ACC112 (cell line): ENCODE data around the gene IL17A.
A peak's percentile ranks its signal among the peaks of the same experiment; 100 is the strongest.

Experiments
- H2AFZ ChIP-seq: fragments of 200-600 bp; sonication (generic); one replicate; pipeline ENCODE4 v1.6.0; 2017; ENCODE audit warnings: antibody characterized with exemption, low read length; ENCODE audit not compliant: unreplicated experiment
- H3K27ac ChIP-seq: fragments of 200-600 bp; sonication (generic); 2 replicates; pipeline ENCODE4 v1.5.1; 2014; ENCODE audit warnings: low read depth, mild to moderate bottlenecking, antibody characterized with exemption, low read length, moderate library complexity
- H3K27me3 ChIP-seq: fragments of 200-600 bp; sonication (generic); 2 replicates; pipeline ENCODE4 v1.6.1; 2014; ENCODE audit warnings: mild to moderate bottlenecking, antibody characterized with exemption, low read length, moderate library complexity, mixed read lengths; ENCODE audit not compliant: insufficient read depth
- H3K36me3 ChIP-seq: fragments of 200-600 bp; sonication (generic); 2 replicates; pipeline ENCODE4 v1.6.1; 2016; ENCODE audit warnings: mild to moderate bottlenecking, antibody characterized with exemption, low read length, moderate library complexity, mixed read lengths; ENCODE audit not compliant: insufficient read depth
- H3K4me1 ChIP-seq: fragments of 200-600 bp; sonication (generic); one replicate; pipeline ENCODE4 v1.6.1; 2016; ENCODE audit warnings: low read length, mixed read lengths; ENCODE audit not compliant: insufficient read depth, unreplicated experiment, control insufficient read depth
- H3K4me3 ChIP-seq: fragments of 200-600 bp; sonication (generic); 2 replicates; pipeline ENCODE4 v1.5.1; 2014; ENCODE audit warnings: mild to moderate bottlenecking, low read depth, low read length
- H3K79me2 ChIP-seq: fragments of 200-600 bp; sonication (generic); one replicate; pipeline ENCODE4 v1.6.0; 2016; ENCODE audit warnings: low read length; ENCODE audit not compliant: control insufficient read depth, unreplicated experiment, insufficient read depth

IL17A gene

DNA sequence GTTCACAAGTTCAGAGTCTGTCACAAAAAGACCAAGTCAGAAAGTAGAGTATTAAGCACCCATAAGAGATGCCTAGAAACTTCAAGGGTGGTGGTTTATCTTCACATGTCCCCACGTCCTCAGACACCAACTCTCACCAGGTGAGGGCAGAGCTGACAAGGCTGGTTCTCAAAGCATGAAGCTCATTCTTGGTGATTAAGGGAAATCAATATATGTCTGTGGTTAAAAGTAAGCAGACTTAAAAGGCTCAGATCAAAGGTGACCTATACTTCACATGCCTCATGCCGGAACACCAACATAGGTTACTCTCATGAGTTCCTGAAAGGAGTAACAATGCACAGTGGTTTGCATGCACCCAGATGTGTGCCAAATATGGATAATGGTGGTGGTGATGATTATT lies 27.0 kb downstream of the IL17A start:
- Histone ChIP-seq H3K27me3 (peaks cover 54% of the 10 kb centered on the region), H2AFZ (no peak overlapping the region), H3K4me1 (no peaks in the 10 kb centered on the region), H3K27ac (no peak overlapping the region), H3K4me3 (no peak overlapping the region), H3K79me2 (no peaks in the 10 kb centered on the region), H3K36me3 (no peaks in the 10 kb centered on the region)

DNA sequence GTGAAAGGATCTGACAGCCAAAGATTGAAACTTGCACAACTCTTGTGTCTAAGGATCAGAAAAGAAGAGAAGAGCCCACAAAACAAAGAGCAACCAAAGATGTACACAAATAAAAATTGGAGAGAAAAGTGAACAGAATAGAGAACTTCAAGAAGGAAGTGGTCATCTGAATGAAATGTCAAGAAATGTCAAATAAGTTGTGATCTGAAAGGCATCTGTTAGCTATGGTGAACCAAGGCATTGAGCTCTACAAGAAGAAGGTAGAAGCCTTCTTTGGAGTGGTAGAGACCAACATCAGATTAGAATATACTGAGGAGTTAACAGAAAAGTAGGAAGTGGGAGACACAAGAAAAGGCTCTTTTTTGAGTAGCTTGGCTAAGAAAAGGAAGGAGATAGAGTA lies 29.6 kb downstream of the IL17A start:
- Histone ChIP-seq H3K79me2 (no peaks in the 10 kb centered on the region), H2AFZ (no peak overlapping the region), H3K4me3 (no peak overlapping the region), H3K4me1 (no peaks in the 10 kb centered on the region), H3K36me3 (no peaks in the 10 kb centered on the region), H3K27me3 (peaks cover 72% of the 10 kb centered on the region), H3K27ac (no peak overlapping the region)

DNA sequence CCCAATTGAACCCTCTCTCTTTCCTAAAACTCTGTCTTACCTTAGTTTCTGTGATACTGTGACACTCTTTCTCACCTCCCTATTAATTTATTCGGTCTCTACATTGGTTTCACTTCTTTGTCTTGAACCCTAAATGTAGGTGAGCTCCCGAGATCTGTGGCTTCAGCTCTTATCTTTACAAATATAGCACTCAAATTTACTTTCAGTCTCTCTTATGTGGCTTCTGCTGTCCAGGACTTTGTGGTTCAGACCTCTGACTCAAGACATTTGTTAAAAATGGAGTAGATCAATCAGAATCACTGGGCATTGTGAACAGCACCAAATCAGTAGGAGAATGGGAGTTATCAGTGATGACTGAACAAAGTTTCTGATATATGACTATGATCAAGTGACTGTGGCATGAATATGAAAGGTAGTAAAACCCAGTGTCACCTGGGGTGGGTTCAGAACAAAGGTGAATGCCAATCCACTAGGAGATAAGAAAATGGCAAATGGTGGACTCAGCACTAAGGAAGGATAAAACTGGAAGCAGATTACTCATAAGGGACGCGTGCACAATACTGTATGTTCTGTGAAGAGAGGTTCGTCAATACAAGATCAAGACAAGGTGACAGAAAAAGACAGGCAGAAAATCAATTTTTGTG lies 30.9 kb downstream of the IL17A start:
- H3K27ac ChIP-seq = no peak overlapping the region
- no peaks in the 10 kb centered on the region for H3K4me1 ChIP-seq
- H3K27me3 ChIP-seq = peaks cover 77% of the 10 kb centered on the region
- H3K36me3 ChIP-seq = no peaks in the 10 kb centered on the region
- no peaks in the 10 kb centered on the region for H3K79me2 ChIP-seq
- no peak overlapping the region for H3K4me3 ChIP-seq
- H2AFZ ChIP-seq = no peak overlapping the region

DNA sequence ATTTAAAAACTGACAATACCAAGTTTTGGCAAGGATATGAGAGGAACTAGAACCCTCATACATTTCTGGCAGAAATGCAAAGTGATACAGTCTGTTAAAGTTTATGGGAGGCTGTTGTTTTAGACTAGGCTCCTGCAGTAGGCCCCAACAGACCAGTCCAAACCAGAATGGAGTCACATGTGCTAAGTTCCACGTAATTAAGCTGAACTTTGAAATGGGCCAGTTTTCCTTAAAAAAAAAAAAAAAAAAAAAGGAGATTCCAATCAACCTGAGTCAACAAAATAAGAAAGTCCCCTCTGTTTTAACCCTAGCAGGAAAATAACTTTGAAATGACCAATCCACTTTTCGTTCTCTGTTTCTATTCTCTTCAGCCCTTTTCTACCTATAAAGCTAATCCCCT lies 31.6 kb downstream of the IL17A start:
- no peaks in the 10 kb centered on the region for H3K79me2 ChIP-seq
- H3K36me3 ChIP-seq = no peaks in the 10 kb centered on the region
- H3K27ac ChIP-seq = no peak overlapping the region
- no peaks in the 10 kb centered on the region for H3K4me1 ChIP-seq
- H3K4me3 ChIP-seq = no peak overlapping the region
- peaks cover 76% of the 10 kb centered on the region for H3K27me3 ChIP-seq
- no peak overlapping the region for H2AFZ ChIP-seq

DNA sequence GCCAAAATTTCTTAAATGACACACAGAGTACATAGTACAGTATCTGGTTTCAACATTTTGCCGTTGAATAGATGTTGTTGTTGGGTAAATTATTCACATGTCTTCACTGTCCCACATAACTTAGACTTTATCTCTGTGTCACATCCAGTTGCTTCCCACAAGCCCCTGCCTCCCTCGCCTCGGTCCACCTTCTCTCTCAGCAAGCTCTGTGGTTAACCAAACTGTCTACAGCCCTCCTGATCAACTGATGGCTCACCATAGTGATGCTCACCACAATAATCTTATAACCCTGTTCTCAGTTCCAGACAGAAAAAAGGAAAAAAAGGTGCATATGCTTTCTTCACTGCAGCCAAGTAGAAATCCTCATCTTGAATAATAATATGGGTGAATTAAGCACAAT lies 35.1 kb downstream of the IL17A start:
- Histone ChIP-seq H3K4me3 (no peak overlapping the region), H3K4me1 (no peaks in the 10 kb centered on the region), H3K27me3 (peaks cover 69% of the 10 kb centered on the region), H3K27ac (no peak overlapping the region), H2AFZ (no peak overlapping the region), H3K36me3 (no peaks in the 10 kb centered on the region), H3K79me2 (no peaks in the 10 kb centered on the region)

DNA sequence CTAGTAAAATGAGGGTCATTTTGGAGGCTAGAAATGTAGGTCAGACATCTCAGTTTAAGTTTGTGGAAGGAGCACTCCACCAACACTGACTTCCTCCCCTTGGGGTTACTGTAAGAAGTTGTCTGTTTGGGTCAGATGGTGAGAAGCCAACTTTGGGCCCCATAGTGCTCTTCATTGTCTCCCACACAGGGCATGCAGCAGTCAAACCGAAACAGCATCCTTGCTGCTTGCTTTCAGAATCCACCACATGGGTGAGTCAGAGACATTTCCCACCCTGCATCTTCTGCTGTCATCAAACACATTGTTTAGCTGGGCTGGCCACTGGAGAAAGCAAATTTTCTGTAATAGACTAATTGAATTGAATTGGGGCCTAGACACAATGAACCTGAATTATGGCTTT lies 41.3 kb downstream of the IL17A start:
- Histone ChIP-seq H3K36me3 (no peaks in the 10 kb centered on the region), H3K4me3 (no peak overlapping the region), H3K79me2 (no peaks in the 10 kb centered on the region), H2AFZ (no peak overlapping the region), H3K27me3 (peaks cover 56% of the 10 kb centered on the region), H3K4me1 (no peaks in the 10 kb centered on the region), H3K27ac (no peak overlapping the region)

DNA sequence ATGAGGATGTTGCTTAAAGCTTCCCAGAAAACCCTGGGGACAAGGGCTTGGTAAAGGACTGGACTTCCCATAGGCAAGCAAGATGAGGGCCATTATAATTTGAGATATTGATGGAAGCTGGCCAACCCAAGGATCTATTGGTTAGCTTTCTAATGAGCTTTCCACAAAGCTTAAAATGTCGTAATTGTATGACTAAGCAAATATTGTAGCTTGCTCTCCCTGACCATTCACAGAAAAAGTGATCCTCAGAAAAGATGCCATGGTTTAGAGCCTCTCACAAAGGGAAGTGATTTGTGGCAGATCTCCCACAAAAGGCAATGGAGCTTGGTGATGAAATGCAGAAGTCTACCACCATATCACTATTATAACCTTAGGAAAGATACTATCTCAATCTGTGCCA lies 44.5 kb downstream of the IL17A start:
- Histone ChIP-seq H2AFZ (no peak overlapping the region), H3K36me3 (no peaks in the 10 kb centered on the region), H3K79me2 (no peaks in the 10 kb centered on the region), H3K4me3 (no peak overlapping the region), H3K4me1 (no peaks in the 10 kb centered on the region), H3K27ac (no peak overlapping the region), H3K27me3 (peaks cover 35% of the 10 kb centered on the region)

DNA sequence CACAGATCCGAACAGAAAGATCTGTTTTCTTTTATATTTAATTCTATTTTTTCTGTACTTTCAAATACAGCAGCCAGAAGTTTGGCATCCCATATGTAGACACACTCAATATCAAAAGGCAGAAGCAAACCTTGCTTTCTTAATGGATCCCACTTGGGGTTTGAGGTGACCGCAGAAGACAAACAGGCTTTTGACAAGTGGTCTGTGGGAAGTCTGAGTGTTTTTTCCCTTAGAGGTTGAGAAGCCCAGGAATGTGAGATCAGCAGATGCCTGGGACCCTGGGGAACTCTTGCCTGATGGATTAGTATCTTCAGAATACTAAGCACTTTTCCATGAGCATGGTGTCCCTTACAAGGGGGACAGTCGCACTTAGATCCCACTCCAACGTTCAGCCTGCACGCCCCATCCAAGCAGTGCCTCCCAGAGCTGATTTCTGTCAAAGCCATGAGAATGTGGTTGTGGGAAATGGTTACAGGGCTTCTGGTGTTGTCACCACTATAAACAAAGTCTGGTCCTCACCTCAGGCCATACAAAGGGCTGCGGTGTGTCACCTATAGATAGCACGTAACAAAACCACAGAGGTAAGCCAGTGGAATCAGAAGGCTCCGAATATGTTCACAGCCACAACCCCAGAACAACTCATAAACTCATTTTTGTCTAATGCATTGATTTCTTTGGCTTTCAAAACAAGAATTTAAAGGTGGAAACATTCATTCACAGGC lies 45.4 kb downstream of the IL17A start:
- Histone ChIP-seq H3K4me3 (no peak overlapping the region), H2AFZ (no peak overlapping the region), H3K27ac (no peak overlapping the region), H3K36me3 (no peaks in the 10 kb centered on the region), H3K4me1 (no peaks in the 10 kb centered on the region), H3K27me3 (peaks cover 43% of the 10 kb centered on the region), H3K79me2 (no peaks in the 10 kb centered on the region)

DNA sequence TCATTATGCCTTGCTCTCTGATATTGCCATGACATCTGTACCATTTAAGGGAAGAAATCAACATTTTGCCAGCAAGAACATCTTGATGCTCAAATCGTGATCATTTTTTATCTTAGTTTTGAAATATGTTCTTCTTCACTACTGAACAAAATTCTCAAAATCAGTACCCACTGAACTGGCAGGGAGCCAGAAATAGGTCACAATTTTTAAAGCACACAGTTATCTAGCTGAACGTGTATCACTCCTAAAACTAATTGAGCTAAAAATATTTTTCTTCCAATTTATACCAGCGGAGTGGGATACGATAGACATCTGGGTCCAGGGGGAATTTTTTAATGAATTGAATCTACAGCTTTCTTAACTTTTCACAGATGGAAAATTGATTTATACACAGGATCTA lies 46.8 kb downstream of the IL17A start:
- H2AFZ ChIP-seq = no peak overlapping the region
- H3K36me3 ChIP-seq = no peaks in the 10 kb centered on the region
- H3K4me1 ChIP-seq = no peaks in the 10 kb centered on the region
- no peak overlapping the region for H3K4me3 ChIP-seq
- no peak overlapping the region for H3K27ac ChIP-seq
- H3K79me2 ChIP-seq = no peaks in the 10 kb centered on the region
- peaks cover 43% of the 10 kb centered on the region for H3K27me3 ChIP-seq

DNA sequence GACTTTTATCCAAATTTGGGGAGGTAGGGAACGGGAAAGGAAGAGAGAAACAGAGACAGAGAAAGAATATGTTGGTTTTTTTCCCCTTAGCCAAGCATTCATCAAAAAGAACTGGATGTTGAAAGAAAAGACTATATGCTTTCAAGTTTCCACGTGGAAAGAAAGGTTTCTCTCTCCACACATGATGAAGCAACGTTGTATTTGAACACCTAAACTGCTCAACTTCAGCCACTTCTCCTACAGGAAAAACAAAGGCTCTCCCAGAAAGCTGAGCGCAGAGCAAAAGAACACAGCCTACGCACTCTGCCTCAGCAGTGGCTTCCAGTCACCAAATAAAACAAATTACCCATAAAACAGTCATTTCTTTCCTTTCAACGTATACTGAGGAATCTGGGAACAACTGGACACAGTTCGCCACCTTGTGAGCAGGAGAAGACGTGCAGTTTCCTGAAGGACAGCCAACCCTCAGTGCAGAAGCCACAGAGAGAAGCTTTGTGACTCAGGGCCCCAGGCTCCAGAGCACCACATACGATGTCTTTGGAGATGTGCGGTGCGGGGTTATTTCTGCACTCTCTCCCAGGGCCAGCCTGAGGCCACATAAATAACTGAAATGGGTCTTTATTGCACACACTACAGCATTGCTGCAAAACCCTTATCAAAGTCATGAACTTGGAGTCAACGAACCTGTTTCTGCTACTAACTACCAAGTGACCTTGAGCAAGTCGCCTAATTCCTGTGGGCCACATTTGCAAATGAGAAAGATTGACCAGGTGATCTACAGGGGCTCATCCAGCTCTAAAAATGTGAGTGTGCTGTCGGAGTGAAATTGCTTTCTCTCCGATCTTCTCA lies 48.0 kb downstream of the IL17A start:
- Histone ChIP-seq H3K4me3 (no peak overlapping the region), H3K36me3 (no peaks in the 10 kb centered on the region), H2AFZ (peak overlapping the region; percentile 51), H3K4me1 (no peaks in the 10 kb centered on the region), H3K79me2 (no peaks in the 10 kb centered on the region), H3K27me3 (peaks cover 45% of the 10 kb centered on the region), H3K27ac (no peak overlapping the region)
